Measurements from ENCODE around the gene ST8SIA4.

- no peak for TF ChIP-seq CTCF (IDR thresholded peaks at IDR 0.05)
- no peak for TF ChIP-seq ZFX (IDR thresholded peaks at IDR 0.05; ENCODE audit: borderline replicate concordance)
Measured at GRCh38 chr5:100855937-100856430, 47.1 kb downstream of the ST8SIA4 start.
